ENCODE results near the gene ANKHD1. TPM values are rescaled to one million over a fixed set of nuclear protein-coding genes. Genes with fewer than 3 reads are reported as not detected.

The ANKHD1 gene
- total RNA-seq, 1 experiment from 2014 or later: 140 TPM

- Histone ChIP-seq H3K4me3 (ENCODE audit: low read depth in 2 of 2, low read length in 2 of 2) (no peak overlapping the region), H3K4me1 (ENCODE audit: control insufficient read depth, insufficient read depth, low read length) (no peaks in the 10 kb centered on the region), H3K27me3 (ENCODE audit: control insufficient read depth, insufficient read depth, low read length) (no peaks in the 10 kb centered on the region), H3K9me3 (ENCODE audit: control insufficient read depth, insufficient read depth, low read depth, low read length) (no peaks in the 10 kb centered on the region), H3K36me3 (ENCODE audit: control insufficient read depth, insufficient read depth, low read length) (no peaks in the 10 kb centered on the region), H3K27ac (ENCODE audit: low read length) (no peak overlapping the region)
- TF ChIP-seq TCF7L2 (IDR thresholded peaks at IDR 0.05; ENCODE audit: low read depth, low read length): no peak
- TF ChIP-seq, protein P1, sequence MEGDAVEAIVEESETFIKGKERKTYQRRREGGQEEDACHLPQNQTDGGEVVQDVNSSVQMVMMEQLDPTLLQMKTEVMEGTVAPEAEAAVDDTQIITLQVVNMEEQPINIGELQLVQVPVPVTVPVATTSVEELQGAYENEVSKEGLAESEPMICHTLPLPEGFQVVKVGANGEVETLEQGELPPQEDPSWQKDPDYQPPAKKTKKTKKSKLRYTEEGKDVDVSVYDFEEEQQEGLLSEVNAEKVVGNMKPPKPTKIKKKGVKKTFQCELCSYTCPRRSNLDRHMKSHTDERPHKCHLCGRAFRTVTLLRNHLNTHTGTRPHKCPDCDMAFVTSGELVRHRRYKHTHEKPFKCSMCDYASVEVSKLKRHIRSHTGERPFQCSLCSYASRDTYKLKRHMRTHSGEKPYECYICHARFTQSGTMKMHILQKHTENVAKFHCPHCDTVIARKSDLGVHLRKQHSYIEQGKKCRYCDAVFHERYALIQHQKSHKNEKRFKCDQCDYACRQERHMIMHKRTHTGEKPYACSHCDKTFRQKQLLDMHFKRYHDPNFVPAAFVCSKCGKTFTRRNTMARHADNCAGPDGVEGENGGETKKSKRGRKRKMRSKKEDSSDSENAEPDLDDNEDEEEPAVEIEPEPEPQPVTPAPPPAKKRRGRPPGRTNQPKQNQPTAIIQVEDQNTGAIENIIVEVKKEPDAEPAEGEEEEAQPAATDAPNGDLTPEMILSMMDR (IDR thresholded peaks at IDR 0.05): no peak
- no peak for TF ChIP-seq REST (IDR thresholded peaks at IDR 0.05; ENCODE audit: insufficient read depth in 1 of 2, low read depth in 2 of 2, low read length in 1 of 2)
- no peak for TF ChIP-seq POLR2AphosphoS5 (IDR thresholded peaks at IDR 0.05; ENCODE audit: low read depth, low read length)
- no peak for TF ChIP-seq SIN3A (IDR thresholded peaks at IDR 0.05; ENCODE audit: borderline replicate concordance, insufficient read depth, low read depth, low read length)
- POLR2A ChIA-PET: no interaction called here
- DNase-seq (ENCODE audit: low read depth, low spot score): no peak
- CTCF ChIA-PET: no interaction called here
- no peak for ATAC-seq
- in situ Hi-C loops (cut with HindIII; ENCODE audit: low pct_unique_long_range_greater_than_20kb, low sequenced_read_pairs): no loop called here
- intact Hi-C loops (cut with micrococcal nuclease; ENCODE audit: unreplicated experiment): no loop called here
- BruUV-seq (replicated peaks): no TSS peak
Measured at GRCh38 chr5:140391312-140391711, 10.3 kb upstream of the ANKHD1 start.

- in situ Hi-C loops (cut with HindIII; ENCODE audit: low pct_unique_long_range_greater_than_20kb, low sequenced_read_pairs) (no loop called here), intact Hi-C loops (cut with micrococcal nuclease; ENCODE audit: unreplicated experiment) (no loop called here)
- TF ChIP-seq TCF7L2 (IDR thresholded peaks at IDR 0.05; ENCODE audit: low read depth, low read length): no peak
- TF ChIP-seq POLR2AphosphoS5 (IDR thresholded peaks at IDR 0.05; ENCODE audit: low read depth, low read length): no peak
- TF ChIP-seq REST (IDR thresholded peaks at IDR 0.05; ENCODE audit: insufficient read depth in 1 of 2, low read depth in 2 of 2, low read length in 1 of 2): no peak
- no peak for TF ChIP-seq SIN3A (IDR thresholded peaks at IDR 0.05; ENCODE audit: borderline replicate concordance, insufficient read depth, low read depth, low read length)
- TF ChIP-seq, protein P1 (IDR thresholded peaks at IDR 0.05): no peak
- H3K27me3 ChIP-seq (ENCODE audit: control insufficient read depth, insufficient read depth, low read length): no peaks in the 10 kb centered on the region
- no peaks in the 10 kb centered on the region for H3K36me3 ChIP-seq (ENCODE audit: control insufficient read depth, insufficient read depth, low read length)
- no peak overlapping the region for H3K4me3 ChIP-seq (ENCODE audit: low read depth in 2 of 2, low read length in 2 of 2)
- POLR2A ChIA-PET: no interaction called here
- H3K4me1 ChIP-seq (ENCODE audit: control insufficient read depth, insufficient read depth, low read length): no peaks in the 10 kb centered on the region
- no peaks in the 10 kb centered on the region for H3K9me3 ChIP-seq (ENCODE audit: control insufficient read depth, insufficient read depth, low read depth, low read length)
- CTCF ChIA-PET: no interaction called here
- no peak overlapping the region for H3K27ac ChIP-seq (ENCODE audit: low read length)
- ATAC-seq (no peak), DNase-seq (ENCODE audit: low read depth, low spot score) (no peak)
- no TSS peak for BruUV-seq (replicated peaks)
Measured at GRCh38 chr5:140391732-140392131, 9.9 kb upstream of the ANKHD1 start.
